Measurements from ENCODE around the gene POMC. TPM values are rescaled to one million over a fixed set of nuclear protein-coding genes. Genes with fewer than 3 reads are reported as not detected.
A peak's percentile ranks its signal among the peaks of the same experiment; 100 is the strongest.
"Not testable (repeated sequence)": the region's sequence is repeated elsewhere in the genome, so short reads cannot be mapped to it uniquely, and the experiment has no call there.

POMC gene
- total and polyA plus RNA-seq, 2 donors (not counting 1 experiment from before 2014, with no cell fraction given), result 3.4 to 16.7 TPM

DNA sequence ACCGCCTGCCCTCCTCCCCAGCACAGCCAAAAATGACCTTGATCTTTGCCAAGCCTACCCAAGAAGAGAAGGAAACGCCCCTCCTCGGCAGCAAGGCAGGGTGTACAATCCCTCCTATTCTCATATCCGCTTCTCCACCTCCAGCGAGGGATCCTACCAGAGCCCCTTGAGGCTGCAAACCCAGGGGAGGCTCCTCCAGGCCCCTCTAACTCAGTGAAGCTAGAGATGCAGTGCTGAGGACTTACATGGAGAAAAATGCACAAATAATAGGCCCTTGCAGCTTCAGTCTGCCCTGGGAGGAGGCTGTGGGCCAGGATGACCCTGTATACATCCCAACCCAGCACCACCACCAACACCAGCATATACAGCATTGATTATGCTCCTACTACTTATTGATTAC, 46.9 kb upstream of the POMC start:
- Mint-ChIP-seq H3K4me3 (peak overlapping the region; percentile 77), H3K27me3 (no peaks in the 10 kb centered on the region), H3K4me1 (peaks cover 36% of the 10 kb centered on the region), H3K9me3 (ENCODE audit: insufficient read depth) (no peaks in the 10 kb centered on the region), H3K27ac (peak overlapping the region; percentile 83)
- Histone ChIP-seq H3K4me2 (replicated peaks; ENCODE audit: low read depth, low read length, poor library complexity, severe bottlenecking) (peak overlapping the region; percentile 95), H3K36me3 (replicated peaks in 1 of 2; ENCODE audit: control extremely low read depth in 1 of 2, control insufficient read depth in 1 of 2, extremely low read depth in 1 of 2, insufficient read depth in 2 of 2, low read length in 1 of 2) (no peaks in the 10 kb centered on the region), H2AFZ (ENCODE audit: insufficient read depth, low read depth, low read length, poor library complexity, severe bottlenecking) (no peak overlapping the region), H3K4me3 (ENCODE audit: control extremely low read depth in 1 of 5, extremely low read depth in 1 of 5, insufficient read depth in 1 of 5, low read depth in 2 of 5, low read length in 4 of 5) (no peak overlapping the region), H3K4me1 (ENCODE audit: control insufficient read depth in 2 of 2, insufficient read depth in 2 of 2, low read length in 2 of 2) (peaks cover 10 to 38% of the 10 kb centered on the region in 2 donors), H3K27me3 (replicated peaks in 1 of 4; ENCODE audit: control extremely low read depth in 1 of 4, control insufficient read depth in 3 of 4, insufficient read depth in 4 of 4, low read length in 3 of 4) (no peaks in the 10 kb centered on the region), H3K27ac (ENCODE audit: low read length in 2 of 2) (peak overlapping the region; percentile 50 to 68), H3K9ac (ENCODE audit: low read length) (no peak overlapping the region), H3K79me2 (ENCODE audit: control insufficient read depth, insufficient read depth, low read length) (no peaks in the 10 kb centered on the region), H3K9me3 (ENCODE audit: control extremely low read depth in 1 of 3, control insufficient read depth in 2 of 3, insufficient read depth in 1 of 3, low read length in 2 of 3) (peaks cover 0 to 4% (median 0%) of the 10 kb centered on the region in 3 donors), H4K20me1 (ENCODE audit: control insufficient read depth, insufficient read depth, low read length, poor library complexity, severe bottlenecking) (no peaks in the 10 kb centered on the region)
- ChIA-PET CTCF (interaction anchor here (1.3 kb wide), 1 partner anchor 94 kb away, joined by 3 read pairs; no protein-coding TSS in a partner anchor), POLR2A (interaction anchor here (0.7 to 1.3 kb wide), 2 partner anchors 50 to 59 kb away, joined by 3 read pairs; no protein-coding TSS in a partner anchor)
- no peak for ATAC-seq (ENCODE audit: low read depth)
- DNase-seq, result no peak
- TF ChIP-seq, protein P1, sequence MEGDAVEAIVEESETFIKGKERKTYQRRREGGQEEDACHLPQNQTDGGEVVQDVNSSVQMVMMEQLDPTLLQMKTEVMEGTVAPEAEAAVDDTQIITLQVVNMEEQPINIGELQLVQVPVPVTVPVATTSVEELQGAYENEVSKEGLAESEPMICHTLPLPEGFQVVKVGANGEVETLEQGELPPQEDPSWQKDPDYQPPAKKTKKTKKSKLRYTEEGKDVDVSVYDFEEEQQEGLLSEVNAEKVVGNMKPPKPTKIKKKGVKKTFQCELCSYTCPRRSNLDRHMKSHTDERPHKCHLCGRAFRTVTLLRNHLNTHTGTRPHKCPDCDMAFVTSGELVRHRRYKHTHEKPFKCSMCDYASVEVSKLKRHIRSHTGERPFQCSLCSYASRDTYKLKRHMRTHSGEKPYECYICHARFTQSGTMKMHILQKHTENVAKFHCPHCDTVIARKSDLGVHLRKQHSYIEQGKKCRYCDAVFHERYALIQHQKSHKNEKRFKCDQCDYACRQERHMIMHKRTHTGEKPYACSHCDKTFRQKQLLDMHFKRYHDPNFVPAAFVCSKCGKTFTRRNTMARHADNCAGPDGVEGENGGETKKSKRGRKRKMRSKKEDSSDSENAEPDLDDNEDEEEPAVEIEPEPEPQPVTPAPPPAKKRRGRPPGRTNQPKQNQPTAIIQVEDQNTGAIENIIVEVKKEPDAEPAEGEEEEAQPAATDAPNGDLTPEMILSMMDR (IDR thresholded peaks at IDR 0.05), result no peak
- TF ChIP-seq EZH2 (IDR thresholded peaks at IDR 0.05; ENCODE audit: borderline replicate concordance, insufficient read depth, low read depth, low read length, poor library complexity, severe bottlenecking), result no peak
- 45% methylated on average over 2 of the region's 5 CpGs for WGBS (ENCODE audit: insufficient coverage)
- intact Hi-C loops (cut with micrococcal nuclease), result no loop called here

DNA sequence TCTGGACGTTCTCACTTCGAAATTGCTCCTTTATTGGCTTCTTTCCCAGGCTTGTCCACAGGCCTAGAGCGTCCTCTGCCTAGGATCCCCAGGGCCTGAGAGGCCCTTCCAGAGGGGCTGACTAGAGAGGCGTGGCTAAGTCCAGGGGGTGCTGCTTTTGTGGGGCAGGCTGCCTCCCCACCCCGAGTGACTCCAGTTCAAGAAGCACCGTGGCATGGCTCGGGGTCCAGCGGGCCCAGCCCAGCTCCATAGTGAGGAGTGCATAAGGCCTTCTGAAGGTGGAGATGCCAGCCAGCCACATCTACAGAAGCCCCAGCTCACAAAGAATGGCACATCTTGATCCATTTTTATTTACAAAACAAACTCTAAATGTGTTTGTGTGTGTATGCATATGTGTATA, 44.8 kb upstream of the POMC start:
- no peaks in the 10 kb centered on the region for H4K20me1 ChIP-seq (ENCODE audit: control insufficient read depth, insufficient read depth, low read length, poor library complexity, severe bottlenecking)
- Mint-ChIP-seq H3K27ac (no peak overlapping the region), H3K4me1 (peaks cover 52% of the 10 kb centered on the region), H3K9me3 (ENCODE audit: insufficient read depth) (no peaks in the 10 kb centered on the region), H3K4me3 (no peak overlapping the region), H3K27me3 (no peaks in the 10 kb centered on the region)
- no peak overlapping the region for H3K27ac ChIP-seq (ENCODE audit: low read length in 2 of 2)
- no peak overlapping the region for H3K4me2 ChIP-seq (replicated peaks; ENCODE audit: low read depth, low read length, poor library complexity, severe bottlenecking)
- H3K79me2 ChIP-seq (ENCODE audit: control insufficient read depth, insufficient read depth, low read length), result no peaks in the 10 kb centered on the region
- no peak for TF ChIP-seq EZH2 (IDR thresholded peaks at IDR 0.05; ENCODE audit: borderline replicate concordance, insufficient read depth, low read depth, low read length, poor library complexity, severe bottlenecking)
- TF ChIP-seq, protein P1 (IDR thresholded peaks at IDR 0.05), result no peak
- intact Hi-C loops (cut with micrococcal nuclease), result no loop called here
- CTCF ChIA-PET, result interaction anchor here (1.6 kb wide), 1 partner anchor 47 kb away, joined by 7 read pairs; no protein-coding TSS in a partner anchor
- no peak overlapping the region for H3K4me3 ChIP-seq (ENCODE audit: control extremely low read depth in 1 of 5, extremely low read depth in 1 of 5, insufficient read depth in 1 of 5, low read depth in 2 of 5, low read length in 4 of 5)
- H3K9ac ChIP-seq (ENCODE audit: low read length), result no peak overlapping the region
- H3K9me3 ChIP-seq (ENCODE audit: control extremely low read depth in 1 of 3, control insufficient read depth in 2 of 3, insufficient read depth in 1 of 3, low read length in 2 of 3), result peaks cover 0 to 4% (median 0%) of the 10 kb centered on the region in 3 donors
- H3K27me3 ChIP-seq (replicated peaks in 1 of 4; ENCODE audit: control extremely low read depth in 1 of 4, control insufficient read depth in 3 of 4, insufficient read depth in 4 of 4, low read length in 3 of 4), result no peaks in the 10 kb centered on the region
- DNase-seq, result no peak
- POLR2A ChIA-PET, result interaction anchor here (0.9 kb wide), 1 partner anchor 12 kb away, joined by 3 read pairs; no protein-coding TSS in a partner anchor
- H2AFZ ChIP-seq (ENCODE audit: insufficient read depth, low read depth, low read length, poor library complexity, severe bottlenecking), result no peak overlapping the region
- no peak for ATAC-seq (ENCODE audit: low read depth)
- peaks cover 24 to 55% of the 10 kb centered on the region in 2 donors for H3K4me1 ChIP-seq (ENCODE audit: control insufficient read depth in 2 of 2, insufficient read depth in 2 of 2, low read length in 2 of 2)
- WGBS (ENCODE audit: insufficient coverage), result 88% methylated on average over 4 of the region's 8 CpGs
- no peaks in the 10 kb centered on the region for H3K36me3 ChIP-seq (replicated peaks in 1 of 2; ENCODE audit: control extremely low read depth in 1 of 2, control insufficient read depth in 1 of 2, extremely low read depth in 1 of 2, insufficient read depth in 2 of 2, low read length in 1 of 2)

DNA sequence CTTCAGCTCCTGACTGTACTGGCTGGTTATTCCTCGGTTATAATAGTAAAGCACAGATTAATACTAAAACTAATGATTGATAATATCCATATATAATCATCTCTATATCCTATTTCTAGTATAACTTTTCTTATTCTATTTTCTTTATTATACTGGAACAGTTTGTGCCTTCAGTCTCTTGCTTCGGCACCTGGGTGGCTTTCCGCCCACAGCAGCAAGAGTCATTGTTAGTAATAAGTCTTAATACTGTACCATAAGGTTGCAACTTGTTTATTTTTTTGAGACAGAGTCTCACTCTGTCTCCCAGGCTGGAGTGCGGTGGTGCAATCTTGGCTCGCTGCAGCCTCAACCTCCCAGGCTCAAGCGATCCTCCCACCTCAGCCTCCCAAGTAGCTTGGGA, 42.5 kb upstream of the POMC start:
- intact Hi-C loops (cut with micrococcal nuclease), result loop anchor here (1.0 to 2.0 kb wide), 7 partner anchors 18 to 240 kb away; partner anchors contain the start of gene DNAJC27
- H3K4me1 Mint-ChIP-seq, result peaks cover 65% of the 10 kb centered on the region
- POLR2A ChIA-PET, result interaction anchor here (0.7 kb wide), 1 partner anchor 636 kb away, joined by 3 read pairs; no protein-coding TSS in a partner anchor

More for the DNA sequence above, 42.5 kb upstream of the POMC start:
- not testable (repeated sequence) for H3K9ac ChIP-seq (ENCODE audit: low read length); H3K9me3 Mint-ChIP-seq (ENCODE audit: insufficient read depth); H3K4me3 ChIP-seq (ENCODE audit: control extremely low read depth in 1 of 5, extremely low read depth in 1 of 5, insufficient read depth in 1 of 5, low read depth in 2 of 5, low read length in 4 of 5); H4K20me1 ChIP-seq (ENCODE audit: control insufficient read depth, insufficient read depth, low read length, poor library complexity, severe bottlenecking); ATAC-seq (ENCODE audit: low read depth); H3K27ac ChIP-seq (ENCODE audit: low read length in 2 of 2); H3K9me3 ChIP-seq (ENCODE audit: control extremely low read depth in 1 of 3, control insufficient read depth in 2 of 3, insufficient read depth in 1 of 3, low read length in 2 of 3); H3K27me3 Mint-ChIP-seq; H3K79me2 ChIP-seq (ENCODE audit: control insufficient read depth, insufficient read depth, low read length); H3K36me3 ChIP-seq (replicated peaks in 1 of 2; ENCODE audit: control extremely low read depth in 1 of 2, control insufficient read depth in 1 of 2, extremely low read depth in 1 of 2, insufficient read depth in 2 of 2, low read length in 1 of 2); H3K27me3 ChIP-seq (replicated peaks in 1 of 4; ENCODE audit: control extremely low read depth in 1 of 4, control insufficient read depth in 3 of 4, insufficient read depth in 4 of 4, low read length in 3 of 4); H2AFZ ChIP-seq (ENCODE audit: insufficient read depth, low read depth, low read length, poor library complexity, severe bottlenecking)
- CTCF ChIA-PET, result interaction anchor here (0.7 to 6.9 kb wide), 7 partner anchors 14 to 999 kb away, joined by 3 to 43 read pairs (median 4); no protein-coding TSS in a partner anchor
- H3K27ac Mint-ChIP-seq, result peak overlapping the region; percentile 69
- WGBS (ENCODE audit: insufficient coverage), result no CpG with 5 or more reads among the region's 6 CpGs
- H3K4me2 ChIP-seq (replicated peaks; ENCODE audit: low read depth, low read length, poor library complexity, severe bottlenecking), result peak overlapping the region; percentile 69
- H3K4me3 Mint-ChIP-seq, result peak overlapping the region; percentile 14
- peak; percentile 37 for DNase-seq
- H3K4me1 ChIP-seq (ENCODE audit: control insufficient read depth in 2 of 2, insufficient read depth in 2 of 2, low read length in 2 of 2), result peaks cover 42 to 65% of the 10 kb centered on the region in 2 donors
